Amniotic epithelial cell (primary cell): ENCODE data around the gene SSR4.
"Not testable (repeated sequence)": the region's sequence is repeated elsewhere in the genome, so short reads cannot be mapped to it uniquely, and the experiment has no call there.

ENCODE experiments used
- DNase-seq: peaks from one replicate; pipeline ENCODE4 v3.0.0-alpha.2; 2010; ENCODE audit warnings: low read depth

The SSR4 gene

DNA sequence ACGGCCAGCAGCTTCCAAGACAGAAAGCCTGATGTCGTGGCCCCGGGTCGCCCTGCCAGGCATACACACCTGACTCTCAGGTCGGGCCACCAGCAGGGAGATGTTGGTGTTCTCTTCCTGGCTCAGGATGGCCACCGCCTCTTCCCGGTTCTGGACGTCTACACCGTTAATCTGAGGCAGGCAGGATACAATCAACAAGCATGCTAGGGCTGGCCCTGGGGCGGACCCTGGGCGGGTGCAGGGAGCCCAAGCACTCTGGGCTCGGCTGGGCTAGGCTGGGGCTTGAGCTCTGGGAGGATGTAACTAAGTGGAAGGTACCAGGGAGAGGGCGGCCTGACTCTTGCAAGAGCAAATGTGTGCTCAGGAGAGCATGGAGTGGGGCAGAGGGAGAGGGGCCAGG lies 11.0 kb downstream of the SSR4 start:
- DNase-seq: no peak

DNA sequence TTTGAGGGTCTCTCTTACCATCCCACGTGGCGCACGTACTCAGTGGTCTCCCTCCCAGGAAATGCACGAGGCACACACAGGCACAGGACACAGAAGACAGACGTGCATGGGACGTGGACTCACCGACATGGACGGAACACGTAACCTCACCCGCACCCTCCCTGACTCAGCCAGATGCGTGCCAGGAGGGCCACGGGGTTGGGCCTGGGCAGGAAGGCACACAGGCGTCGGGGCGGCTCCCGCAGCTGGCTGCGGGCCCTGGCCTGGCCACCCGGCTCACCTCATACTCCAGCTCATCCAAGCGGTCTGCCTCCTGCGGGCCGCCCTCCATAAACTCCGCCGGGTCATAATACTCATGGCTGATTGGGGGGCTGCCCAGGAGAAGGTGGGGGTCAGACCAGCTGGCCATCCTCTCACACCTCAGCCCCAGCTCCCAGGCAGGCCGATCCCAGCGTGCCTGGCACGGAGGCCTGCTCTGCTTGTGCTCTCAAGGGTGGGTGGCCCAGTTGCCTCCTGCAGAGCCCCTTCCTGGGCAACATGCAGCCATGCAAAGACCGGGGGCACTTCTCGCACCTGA lies 12.6 kb downstream of the SSR4 start:
- DNase-seq: no peak

DNA sequence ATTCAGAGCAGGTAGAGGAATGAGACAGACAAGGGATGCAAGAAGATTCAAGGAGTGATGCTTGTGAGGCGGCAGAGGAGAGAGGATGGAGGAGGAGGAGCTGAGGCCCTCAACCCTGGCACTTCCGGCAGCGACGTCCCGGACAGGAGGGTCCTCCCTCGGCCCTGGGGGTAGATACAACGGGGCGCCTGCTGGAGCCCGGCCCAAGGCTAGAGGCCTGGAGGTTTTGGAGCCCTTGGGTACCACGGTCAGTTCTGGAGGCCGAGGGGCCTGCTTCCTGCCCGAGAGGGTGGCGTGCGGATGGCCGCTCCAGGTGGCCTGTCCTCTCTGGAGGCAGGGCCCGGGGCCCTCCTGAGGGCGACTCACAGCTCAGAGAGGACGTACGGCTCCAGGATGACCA lies 13.5 kb downstream of the SSR4 start:
- DNase-seq: no peak

DNA sequence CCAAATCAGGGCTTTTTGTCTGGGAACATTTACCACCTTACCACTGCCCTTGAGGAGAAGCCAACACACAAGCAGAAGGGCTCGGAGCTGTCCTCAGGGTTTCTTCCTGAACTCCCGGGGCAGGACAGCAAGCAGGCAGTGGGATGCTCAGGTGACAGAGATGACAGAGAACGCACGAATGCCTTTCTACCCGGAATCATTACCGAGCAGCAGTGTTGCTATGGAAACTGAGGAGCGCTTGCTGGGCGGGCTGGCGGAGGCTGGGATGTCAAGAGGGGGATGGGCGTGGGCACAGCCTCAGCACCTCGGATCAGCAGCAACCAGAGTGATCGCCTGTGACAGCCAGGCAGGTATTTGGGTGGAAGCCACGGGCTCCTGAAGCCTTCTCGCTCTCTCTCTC lies 17.8 kb downstream of the SSR4 start:
- DNase-seq: no peak

DNA sequence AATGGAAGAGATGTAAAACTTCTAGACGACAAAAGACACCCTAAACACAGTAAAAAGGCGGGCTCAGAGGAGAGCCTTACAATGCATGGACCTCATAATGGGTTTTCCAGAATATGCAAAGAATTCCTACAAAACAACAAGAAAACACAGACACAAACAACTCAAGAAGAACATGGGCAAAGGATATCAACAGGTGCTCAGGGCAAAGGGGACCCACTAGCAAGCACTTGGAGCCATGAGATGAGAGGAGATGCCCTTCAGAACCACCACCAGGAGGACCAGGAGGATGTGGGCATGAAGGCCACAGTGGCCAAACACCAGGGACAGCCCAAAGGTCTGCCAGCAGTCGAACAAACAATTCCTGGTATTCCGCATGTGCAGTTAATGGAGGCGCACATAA lies 18.7 kb downstream of the SSR4 start:
- no peak for DNase-seq

DNA sequence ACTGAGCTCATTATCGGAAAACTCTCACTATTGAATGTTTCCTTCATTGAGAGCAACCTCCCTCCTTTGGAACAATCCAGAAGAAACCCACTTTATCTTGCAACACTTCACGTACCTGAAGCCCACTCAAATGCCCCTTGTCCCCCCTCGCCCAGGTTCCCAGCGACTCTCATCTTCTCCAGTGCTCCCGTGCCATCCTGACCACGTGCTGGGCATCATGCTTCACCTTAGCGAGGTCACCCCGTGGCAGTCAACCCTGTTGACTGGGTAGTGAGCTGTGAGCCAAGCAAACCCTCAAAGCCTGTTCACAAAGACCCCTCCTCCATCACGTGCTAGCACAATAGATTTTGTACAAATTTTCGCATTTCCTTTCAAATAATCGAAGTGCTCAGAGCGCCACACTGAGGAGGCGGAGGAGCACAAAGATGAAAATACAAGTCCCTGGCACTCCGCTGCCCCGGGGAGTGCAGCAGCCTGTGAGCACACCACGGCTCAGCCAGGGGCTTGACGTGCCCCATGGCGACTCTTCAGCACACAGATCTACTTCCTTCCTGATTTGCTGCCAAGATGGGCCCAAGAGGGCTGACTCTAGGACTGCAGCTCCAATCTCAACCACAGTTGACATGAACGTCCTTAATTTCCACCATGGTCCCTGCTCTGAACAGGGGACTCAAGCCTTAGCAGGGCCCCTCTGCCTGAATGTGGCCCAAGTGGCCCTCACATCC lies 20.3 kb downstream of the SSR4 start:
- DNase-seq: no peak

DNA sequence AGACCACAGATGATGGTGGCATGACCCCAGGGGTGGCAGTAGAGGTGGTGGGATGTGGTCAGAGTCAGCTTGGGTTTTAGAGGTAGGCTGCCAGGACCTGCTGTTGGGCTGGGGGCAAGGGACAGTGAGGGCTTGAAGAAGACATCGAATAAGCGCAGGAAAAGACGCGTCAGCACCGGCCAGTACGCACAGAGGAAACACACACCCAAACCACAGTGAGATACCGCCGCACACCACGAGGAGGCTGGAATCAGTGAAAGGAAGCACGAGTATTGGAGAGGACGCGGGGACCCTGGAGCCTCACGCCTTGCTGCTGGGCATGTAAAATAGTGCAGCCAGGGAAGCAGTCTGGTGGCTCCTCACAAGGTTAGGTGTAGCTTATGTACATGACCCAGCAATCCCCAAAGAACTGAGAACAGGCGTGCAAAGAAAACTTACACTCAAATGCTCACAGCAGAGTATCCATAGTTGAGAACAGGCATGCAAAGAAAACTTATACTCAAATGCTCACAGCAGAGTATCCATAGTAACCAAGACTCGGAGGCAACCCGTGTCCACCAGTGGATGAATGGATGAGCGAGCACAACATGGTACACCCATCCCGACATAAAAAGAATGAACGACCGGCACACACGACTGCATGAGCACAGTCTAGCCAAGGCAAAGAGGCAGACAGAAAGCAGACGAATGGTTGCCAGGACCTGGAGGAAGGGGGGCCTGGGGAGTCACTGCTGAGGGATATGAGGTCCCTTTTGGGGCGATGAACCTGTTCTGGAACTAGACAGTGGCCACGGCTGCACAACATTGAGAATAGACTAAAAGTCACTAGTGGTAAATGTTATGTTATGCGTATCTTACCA lies 22.6 kb downstream of the SSR4 start:
- DNase-seq: no peak

DNA sequence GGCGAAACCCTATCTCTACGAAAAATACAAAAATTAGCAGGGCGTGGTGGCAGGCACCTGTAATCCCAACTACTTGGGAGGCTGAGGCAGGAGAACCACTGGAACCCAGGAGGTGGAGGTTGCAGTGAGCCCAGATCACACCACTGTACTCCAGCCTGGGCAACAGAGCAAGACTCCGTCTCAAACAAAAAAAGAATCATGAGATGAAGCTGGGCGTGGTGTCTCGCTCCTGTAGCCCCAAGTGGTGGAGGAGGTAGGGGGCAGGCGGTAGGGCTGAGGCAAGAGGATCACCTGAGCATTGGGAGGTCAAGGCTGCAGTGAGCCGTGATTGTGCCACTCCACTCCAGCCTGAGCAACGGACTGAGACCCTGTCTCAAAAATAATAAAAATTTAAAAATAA lies 23.6 kb downstream of the SSR4 start:
- not testable (repeated sequence) for DNase-seq

DNA sequence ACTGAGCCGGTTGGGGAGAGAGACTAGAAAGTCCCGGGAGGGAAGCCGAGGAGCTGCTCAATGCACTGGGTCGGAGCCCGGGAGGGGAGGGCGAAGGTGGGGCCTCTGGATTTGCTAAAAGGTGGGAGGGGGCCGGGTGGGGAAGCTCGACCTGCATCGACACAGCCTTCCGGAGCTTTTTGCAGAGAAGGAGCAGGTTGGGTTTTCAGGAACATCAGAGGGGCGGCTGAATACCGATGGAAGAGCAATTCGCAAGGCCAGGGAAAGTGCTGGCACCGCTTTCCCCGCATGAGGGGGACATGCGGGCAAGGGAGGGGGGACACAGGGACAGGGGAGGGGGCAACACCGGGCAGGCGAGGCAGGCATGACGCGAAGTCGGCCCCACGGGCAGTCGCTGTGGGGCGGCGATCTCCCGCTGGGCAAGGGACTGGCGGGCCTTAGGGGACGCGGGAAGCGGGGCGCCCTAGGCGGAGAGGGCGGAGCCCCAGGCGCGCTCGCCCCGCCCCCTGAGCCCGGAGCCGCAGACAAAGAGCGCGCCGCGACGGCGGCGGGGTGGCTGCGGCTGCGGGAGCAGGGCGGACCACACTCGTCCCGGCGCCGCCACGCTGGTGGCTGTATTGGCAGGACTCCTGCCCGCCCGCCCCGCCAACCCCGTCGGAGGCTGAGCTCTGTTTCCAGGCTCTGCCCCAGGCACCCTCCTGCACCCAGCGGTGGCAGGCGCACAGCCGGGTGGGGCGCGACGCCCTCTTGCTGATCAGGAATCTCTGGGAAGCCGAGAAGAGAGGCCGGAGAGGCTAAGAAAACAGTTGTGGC lies 24.3 kb downstream of the SSR4 start:
- no peak for DNase-seq

DNA sequence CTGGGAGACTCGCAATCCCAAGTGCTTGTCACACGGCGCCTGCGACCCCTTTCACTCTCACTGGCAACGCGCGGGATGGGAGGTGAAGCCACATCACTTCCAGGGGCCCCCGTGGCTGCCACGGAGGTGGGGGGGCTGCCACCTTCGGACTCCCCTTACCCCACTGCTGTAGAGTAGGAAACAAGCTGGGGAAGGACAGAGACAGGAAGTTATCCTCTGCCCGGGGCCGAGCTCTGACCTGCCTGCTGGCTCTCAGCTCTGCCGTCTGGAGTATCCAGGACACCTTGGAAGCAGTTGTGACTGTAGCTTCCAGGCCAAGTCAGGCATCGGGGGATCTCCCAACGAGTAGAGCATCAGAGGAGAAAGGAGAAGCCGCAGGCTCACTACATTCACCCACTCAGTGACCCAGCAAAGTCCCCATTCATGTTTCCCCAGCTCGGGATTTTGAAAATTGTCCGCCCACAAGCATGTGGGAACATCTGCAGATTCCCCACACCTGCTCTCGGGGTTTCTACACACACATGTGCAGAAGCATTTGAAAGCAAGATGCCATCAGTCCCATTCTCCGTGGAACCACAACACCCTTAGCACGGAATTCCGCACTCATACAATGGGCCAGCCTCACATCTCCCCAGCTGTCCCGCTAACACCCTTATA lies 25.0 kb downstream of the SSR4 start:
- DNase-seq: no peak

DNA sequence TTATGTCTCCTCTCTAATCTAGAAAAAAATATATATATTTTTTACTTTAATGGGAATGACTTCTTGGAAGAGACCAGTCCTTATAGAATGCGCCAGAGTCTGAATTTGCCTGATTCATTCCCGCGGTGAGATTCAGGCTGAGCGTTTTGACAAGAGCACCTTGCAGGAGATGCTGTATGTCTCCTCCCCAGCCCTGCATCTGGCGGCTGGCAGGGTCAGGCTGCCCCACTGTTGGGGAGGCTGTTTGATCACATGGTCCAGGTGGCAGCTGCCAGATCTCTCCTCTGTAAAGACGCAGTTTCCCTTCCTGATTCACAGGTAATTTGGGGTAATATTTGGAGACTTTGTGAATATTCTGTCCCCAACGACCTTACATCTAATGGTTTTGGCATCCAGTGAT lies 26.1 kb downstream of the SSR4 start:
- no peak for DNase-seq

DNA sequence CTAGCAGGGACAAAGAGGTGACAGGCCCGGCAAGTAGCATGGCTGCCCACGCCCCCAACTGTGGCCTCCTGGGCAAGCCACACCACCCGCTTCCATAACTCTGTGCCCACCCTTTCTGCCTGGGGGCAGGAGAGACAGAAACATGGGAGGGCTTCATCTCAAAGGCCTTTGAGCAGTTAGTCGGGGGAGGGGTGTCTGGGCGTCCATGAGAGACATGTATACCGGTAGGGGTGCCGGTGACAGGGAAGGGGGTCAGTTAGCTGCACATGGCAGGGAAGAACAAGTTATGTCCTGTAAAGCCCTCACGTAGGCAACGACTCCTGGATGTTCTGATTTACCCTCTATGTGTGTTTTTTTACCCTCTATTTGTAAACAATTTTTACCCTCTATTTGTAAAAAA lies 26.6 kb downstream of the SSR4 start:
- no peak for DNase-seq

DNA sequence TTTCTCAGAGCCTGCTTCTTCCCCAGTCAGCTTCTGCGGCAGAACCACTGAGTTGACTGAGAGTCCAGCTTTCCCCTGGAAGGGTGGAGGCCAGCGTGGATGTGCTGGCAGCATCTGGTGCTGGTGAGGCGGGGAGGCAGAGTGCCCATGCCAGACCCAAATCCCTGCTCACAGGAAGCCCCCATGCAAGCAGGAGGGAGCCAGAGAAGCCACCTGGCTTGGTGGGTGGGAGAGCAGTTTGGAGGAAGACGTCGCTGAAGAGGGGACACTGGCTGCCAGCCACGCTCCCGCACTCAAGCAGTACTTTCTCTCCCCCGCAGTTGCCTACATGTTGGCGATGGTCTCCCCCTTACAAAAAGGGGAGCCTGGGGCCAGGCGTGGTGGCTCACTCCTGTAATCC lies 29.9 kb downstream of the SSR4 start:
- DNase-seq: no peak

DNA sequence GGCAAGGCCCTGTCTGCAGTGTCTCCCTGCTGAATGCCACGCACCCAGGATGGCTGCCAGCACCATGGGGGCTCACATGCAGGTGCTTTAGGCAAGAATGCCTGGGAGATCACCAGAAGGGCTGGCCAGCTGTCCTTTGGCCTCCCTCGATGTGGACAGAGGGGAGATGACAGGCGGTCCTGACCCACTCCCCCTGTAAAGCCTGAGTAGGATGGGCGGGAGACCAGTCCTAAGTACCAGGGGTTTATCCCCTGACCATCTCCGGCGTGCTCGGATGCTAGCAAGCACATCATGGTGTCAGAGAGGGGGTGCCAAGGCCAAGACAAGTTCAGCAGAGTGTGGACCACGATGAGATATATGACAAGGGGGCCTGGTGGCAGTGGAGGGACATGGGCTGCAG lies 30.6 kb downstream of the SSR4 start:
- DNase-seq: no peak

DNA sequence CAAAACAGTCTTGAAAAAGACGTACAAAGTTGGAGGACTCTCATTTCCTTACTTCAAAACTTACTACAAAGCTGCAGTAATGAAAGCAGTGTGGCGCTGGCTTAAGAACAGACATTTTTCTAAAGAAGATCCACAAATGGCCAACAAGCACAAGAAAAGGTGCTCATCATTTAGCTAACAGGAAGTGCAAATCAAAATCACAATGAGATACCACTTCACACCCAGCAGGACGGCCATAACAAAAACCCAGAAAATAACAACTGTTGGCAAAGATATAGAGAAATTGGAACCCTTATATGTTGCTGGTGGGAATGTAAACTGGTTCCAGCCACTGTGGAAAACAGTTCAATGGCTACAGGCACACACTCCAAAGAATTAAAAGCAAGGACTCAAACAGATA lies 32.5 kb downstream of the SSR4 start:
- no peak for DNase-seq

DNA sequence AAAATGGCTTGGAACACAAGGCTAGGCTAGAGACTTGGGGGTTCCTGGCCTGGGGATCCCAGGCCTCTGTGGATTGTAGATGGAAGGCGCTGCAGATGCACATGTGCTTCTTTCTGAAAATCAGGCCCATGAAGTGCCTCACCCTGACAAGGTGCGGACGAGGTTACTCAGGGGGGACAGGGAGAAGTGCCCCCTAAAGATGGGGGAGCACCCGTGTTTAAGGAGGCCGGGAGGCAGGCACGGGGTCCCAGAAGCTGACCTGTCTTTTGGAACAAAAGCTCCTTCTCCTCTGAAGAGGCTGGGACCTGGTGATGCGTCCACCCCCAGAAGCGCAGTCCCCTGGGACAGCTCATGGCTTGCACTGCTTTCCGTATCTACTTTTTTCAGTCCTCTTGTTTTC lies 33.4 kb downstream of the SSR4 start:
- DNase-seq: no peak

DNA sequence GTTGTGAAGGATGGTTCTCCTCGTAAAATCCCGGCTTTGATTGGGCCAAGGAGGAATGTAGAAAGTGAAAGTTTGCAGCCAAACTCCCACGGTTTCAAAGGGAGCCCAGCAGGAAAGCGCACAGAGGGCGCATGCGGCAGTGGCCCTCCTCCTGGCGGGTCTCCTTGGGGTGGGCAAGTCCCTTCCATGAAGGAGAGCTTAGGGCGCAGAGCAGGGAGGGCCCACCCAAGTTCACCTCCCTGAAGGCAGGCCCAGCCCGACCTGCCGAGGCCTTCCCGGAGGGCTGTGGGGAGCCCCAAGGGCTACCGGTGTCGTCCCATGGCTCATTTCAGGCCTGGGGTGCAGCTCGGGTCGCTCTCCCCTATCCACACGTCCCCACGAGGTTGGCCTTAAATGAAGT lies 33.8 kb downstream of the SSR4 start:
- DNase-seq: no peak

DNA sequence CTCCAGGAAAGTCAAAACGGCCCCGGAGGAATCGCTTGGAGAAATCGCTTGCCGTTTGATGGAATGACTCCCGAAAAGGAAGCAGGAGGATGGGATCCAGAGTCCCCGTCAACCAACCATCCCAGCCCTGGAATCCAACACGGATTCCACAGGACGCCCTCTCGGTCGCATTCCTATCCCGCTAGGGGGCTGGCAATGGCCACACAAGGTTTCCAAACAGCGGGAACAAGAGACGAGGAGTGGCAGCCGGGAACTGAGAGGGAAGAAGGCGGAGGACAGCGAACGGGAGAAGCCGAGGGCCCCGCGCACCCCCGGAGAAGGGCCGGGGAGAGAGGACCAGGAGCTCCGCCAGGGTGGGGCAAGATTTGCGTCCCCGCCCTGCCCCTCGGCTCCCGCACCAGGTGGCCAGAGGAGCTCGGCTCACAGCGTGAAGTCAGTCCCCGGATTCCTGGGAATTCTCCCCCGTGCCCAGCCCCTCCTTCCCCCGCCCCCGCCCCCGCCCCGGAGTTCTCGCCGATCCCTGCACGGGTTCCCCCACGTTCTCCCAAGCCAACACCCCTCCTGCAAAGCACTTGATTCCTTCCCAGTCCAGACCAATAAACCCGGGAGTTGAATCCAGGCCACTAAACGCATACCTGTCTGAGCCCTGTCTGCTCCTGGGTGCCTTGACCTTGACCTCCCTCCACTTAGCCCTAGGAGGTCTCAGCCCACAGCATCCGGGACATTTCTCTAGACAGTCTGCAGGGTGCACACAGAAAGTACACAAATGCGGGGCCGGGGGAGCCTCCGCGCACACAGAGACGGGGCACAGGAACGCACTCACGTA lies 34.5 kb downstream of the SSR4 start:
- no peak for DNase-seq

DNA sequence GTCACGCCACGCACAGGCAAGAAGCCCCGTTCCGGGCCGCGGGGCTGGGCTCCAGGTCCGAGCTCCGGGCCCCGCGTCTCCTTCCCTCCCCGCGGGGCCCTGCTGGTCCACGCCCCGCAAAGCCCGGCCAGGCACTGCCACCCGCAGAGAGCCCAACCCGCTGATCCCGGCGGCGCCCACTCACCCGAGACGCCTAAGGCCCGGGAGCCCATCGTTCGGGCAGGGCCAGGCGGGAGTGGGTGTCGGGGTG lies 35.0 kb downstream of the SSR4 start:
- DNase-seq: no peak

DNA sequence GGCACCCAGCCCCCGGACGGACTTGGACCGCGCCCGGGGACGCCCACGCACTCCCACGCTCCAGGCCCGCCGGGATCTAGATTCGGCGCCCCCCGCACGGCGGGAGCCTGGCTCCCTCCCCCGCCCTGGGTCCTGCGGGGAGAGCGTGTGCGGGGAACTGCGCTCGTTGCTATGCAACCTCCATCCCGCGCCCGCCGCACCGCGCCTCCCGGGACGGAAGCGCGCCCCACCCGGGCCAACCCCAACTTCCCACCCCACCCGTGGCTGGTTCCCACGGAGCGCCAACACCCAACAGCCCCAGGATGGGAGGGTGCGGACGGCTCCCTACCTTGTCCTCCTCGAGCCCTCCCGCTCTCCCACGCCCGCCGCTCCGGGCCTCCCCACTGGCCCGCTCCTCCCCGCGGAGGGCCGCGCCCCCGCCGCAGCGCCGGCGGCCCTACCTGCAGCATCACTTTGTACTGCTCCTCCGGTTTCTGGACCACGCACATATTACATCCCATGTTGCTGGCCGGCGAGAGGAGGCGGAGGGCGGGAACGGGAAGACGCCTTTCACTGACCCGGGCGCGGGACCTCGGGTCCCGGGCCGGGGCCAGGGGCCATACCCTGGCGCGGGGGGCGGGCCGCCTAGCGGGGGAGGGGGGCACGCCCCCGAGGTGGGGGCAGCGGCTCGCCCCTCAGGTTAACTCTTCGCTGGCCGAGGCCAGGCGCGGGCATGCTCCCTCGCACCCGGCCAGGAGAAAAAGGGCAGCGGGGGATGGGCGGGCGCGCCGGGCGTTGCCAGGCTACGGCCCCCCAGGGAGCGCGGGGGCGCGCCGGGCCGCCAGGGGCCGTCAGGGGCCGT lies 35.6 kb downstream of the SSR4 start, which contains the start of gene PDZD4:
Gene PDZD4, minus strand, starts transcription at position 746 of the 841 bp plus-strand sequence. Its CDS starts 246 bp downstream, at position 500.
- no peak for DNase-seq
